NOMO-1 treated with dmso at 0.1 percent for 144 hours (cell line): ENCODE data around the gene ITPRIPL2.

Source experiments
- DNase-seq: peaks from one replicate; lab custom pipeline; 2025; ENCODE audit not compliant: unreplicated experiment; lab: John Stamatoyannopoulos, UW

The ITPRIPL2 gene

DNA sequence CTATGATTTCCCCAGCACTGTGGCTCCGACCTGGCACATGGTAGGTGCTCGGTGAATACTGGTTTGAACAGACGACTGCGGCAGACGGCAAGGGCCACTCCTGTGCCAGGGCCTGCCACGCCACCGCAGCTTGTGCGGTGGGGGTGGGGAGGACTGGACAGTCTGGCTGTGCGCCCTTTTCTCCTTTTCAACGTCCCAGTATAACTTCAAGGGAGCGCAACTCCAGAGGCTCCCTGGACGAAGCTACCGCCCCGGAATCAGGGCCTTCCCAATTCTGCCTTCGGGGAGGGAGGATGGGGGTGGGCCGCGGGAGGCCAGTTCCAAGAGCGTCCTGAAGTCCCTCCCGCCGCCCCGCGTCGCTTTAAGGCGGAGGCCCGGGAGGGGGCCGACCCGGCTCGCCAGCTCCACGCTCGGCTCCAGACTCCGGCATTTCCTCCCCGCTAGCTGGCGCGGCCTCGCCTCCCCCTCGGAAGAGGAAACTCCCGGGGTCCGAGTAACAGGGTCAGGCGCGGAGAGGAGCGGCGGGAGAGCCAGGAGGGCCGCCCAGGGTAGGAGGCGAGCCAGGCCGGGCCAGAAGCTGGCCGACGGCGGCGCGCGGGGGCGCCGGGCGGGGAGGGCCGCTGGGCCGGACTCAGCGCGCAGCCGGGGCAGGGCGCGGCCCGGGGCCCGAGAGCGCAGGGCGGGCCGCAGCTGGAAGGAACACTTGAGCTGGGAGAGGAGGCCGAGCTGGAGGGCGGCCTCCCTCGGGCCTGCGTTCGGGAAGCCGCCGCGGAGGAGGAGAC is at the start of gene ITPRIPL2:
Gene ITPRIPL2, plus strand, starts transcription at position 388 of the 782 bp plus-strand sequence. CDS start 498 bp downstream, outside the sequence.
- peak; percentile 37 for DNase-seq

DNA sequence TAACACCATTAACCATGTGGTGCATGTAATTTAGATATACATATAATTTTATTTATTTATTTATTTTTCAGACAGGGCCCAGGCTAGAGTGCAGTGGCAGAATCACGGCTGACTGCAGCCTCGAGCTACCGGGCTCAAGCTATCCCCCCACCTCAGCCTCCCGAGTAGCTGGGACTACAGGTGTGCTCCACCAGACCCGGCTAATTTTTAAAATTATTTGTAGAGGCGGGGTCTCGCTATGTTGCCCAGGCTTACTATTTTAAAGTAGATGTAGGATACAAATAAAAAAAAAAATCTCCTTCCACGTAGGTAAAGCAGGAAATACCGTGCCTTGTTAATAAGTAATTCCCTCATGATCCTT is 46.8 kb upstream of the ITPRIPL2 start:
- DNase-seq: no peak

- peak; percentile 99 for DNase-seq
These were observed 46.2 kb upstream of the ITPRIPL2 start, which contains the start of gene COQ7 for GRCh38 chr16:19067349-19068236. TSS of gene COQ7 (plus strand) at chr16:19067614. CDS start at chr16:19067665, 51 bp downstream.

- no peak for DNase-seq
These were observed 45.4 kb upstream of the ITPRIPL2 start for GRCh38 chr16:19068237-19068815.

- peak; percentile 15 for DNase-seq
These were observed 41.7 kb upstream of the ITPRIPL2 start for GRCh38 chr16:19071811-19072777.

GRCh38 chr16:19073344-19073743 is 40.4 kb upstream of the ITPRIPL2 start:
- peak; percentile 18 for DNase-seq

DNA sequence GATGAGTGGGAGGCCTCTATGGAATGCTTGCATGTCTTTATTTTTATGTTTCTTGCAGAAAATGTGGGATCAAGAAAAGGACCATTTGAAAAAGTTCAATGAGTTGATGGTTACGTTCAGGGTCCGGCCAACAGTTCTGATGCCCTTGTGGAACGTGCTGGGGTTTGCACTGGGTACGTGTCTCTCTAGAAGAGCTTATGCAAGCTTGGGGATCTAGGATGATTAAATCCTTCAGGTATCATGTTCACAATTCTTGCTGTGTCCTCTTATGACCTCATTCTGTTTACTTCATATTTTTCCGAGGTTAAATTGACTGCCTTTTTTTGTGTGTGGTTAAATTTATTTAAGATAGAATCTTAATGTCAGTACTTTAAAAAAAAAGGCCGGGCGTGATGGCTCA is 39.9 kb upstream of the ITPRIPL2 start:
- no peak for DNase-seq

GRCh38 chr16:19075511-19075910 is 38.3 kb upstream of the ITPRIPL2 start:
- DNase-seq: no peak

- no peak for DNase-seq
These were observed 35.9 kb upstream of the ITPRIPL2 start for GRCh38 chr16:19077879-19078278.

GRCh38 chr16:19083670-19084069 is 30.1 kb upstream of the ITPRIPL2 start:
- DNase-seq: no peak

- DNase-seq: no peak
These were observed 29.6 kb upstream of the ITPRIPL2 start for GRCh38 chr16:19084139-19084538.

DNA sequence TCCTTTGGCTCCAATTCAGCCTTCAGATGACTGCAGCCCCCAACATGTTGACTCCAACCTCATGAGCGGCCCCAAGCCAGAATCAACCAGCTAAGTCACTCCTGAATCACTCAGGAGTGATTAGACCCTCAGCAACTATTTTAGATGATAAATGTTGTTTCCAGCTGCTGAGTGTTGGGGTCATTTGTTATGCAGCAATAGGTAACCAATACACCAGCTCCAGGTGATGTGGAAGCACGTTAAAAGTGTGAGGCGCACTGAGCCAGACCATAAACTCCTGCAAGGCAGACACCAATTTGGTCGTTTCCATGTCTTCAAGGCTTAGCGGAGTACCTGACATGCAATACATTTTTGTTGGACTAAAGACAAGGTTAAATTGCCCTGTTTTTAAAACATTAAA is 28.9 kb upstream of the ITPRIPL2 start:
- no peak for DNase-seq

DNA sequence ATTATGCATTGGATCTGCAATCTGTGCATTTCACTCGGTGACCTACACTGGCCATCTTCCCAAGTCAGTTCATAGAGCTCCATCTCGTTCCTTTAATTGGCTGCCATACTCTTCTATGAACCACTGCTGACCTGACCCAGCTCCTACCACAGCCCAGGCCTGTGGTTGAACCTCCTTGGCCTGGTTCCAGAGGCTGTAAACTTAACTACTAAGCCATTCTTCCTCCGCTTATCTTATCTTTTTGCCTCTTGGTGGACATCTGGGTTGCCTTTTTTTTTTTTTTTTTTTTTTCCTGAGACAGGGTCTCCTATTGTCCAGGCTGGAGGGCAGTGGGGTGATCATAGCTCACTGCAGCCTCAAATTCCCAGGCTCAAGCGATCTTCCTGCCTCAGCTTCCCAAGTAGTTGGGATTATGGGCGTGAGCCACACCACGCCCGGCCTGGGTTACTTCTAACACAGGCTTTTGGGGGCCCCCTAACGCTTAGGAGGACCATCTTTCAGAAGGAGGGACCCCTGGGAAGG is 28.0 kb upstream of the ITPRIPL2 start:
- no peak for DNase-seq

- DNase-seq: peak; percentile 96
These were observed 27.2 kb upstream of the ITPRIPL2 start for GRCh38 chr16:19086322-19087199.

- DNase-seq: no peak
These were observed 25.3 kb upstream of the ITPRIPL2 start for GRCh38 chr16:19088341-19088916.

- DNase-seq: no peak
These were observed 24.3 kb upstream of the ITPRIPL2 start for GRCh38 chr16:19089410-19089955.

DNA sequence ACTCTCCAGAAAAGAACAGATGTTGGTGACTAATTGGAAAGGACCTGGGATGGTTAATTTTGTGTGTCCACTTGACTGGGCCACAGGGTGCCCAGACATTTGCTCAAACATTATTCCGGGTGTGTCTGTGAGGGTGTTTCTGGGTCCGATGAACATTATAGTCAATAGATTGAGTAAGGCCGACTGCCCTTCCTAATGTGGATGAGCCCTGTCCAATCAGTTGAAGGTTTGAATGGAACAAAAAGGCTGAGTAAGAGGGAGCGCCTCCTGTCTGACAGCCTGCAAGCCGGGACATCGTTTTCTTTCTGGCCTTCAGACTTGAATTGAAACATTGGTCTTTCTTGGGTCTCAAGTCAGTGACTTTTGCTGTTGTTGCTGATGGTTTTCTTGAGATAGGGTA is 22.8 kb upstream of the ITPRIPL2 start:
- DNase-seq: no peak

GRCh38 chr16:19092653-19093410 is 20.9 kb upstream of the ITPRIPL2 start:
- DNase-seq: no peak
